ENCODE measurements around the gene TNIP1. TPM values are rescaled to one million over a fixed set of nuclear protein-coding genes. Genes with fewer than 3 reads are reported as not detected.
A peak's percentile ranks its signal among the peaks of the same experiment; 100 is the strongest.

TNIP1 gene
- total RNA-seq, 3 donors from 2014 or later (not counting 1 experiment from before 2014, with no cell fraction given) = 140 to 180 (median 153) TPM

DNA sequence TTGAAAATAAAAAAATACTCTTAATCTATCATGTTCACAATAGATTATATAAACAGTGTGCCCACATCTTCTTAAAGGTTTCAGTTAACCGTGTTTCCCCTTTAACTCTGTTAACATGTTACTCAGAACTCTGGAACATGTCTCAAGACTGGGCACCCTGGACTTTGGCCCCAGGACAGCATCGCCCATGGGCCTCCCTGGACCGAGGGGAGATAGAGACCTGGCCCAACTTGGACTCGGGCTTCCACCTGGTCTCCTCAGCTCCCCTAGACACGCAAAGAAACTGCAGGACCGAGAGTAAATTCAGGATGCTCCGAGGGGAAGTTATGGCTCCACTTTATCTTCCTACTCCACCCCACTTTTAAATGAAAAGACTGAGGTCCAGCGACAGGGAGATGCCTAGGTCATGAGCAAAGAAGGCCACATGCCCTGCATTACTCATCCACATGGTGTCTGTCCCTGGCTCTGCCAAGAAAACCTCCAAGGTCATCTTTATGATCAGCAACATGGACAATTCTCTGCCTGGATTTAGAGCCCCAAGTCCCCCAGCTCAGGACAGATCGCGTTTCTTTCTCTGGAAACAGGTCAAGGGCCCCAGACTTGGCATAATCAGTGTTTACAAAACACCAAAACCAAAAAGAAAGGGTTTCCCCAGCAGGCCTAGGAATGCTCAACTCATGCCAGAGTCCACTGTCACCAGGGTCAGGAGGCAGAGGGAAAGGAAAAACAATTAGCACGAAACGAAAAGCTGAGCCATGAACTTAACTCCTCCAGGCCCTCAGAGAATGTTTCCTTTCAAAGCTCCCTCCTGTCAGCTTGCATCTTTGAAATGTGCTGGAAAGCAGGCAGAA, 43.0 kb downstream of the TNIP1 start:
- ATAC-seq (no peak), DNase-seq (no peak)
- WGBS (ENCODE audit: insufficient coverage) = 94% methylated on average over 12 of the region's 12 CpGs
- Mint-ChIP-seq H3K4me1 (no peaks in the 10 kb centered on the region), H3K9me3 (no peaks in the 10 kb centered on the region), H3K27ac (peak overlapping the region; percentile 9 to 57), H3K36me3 (no peaks in the 10 kb centered on the region), H3K4me3 (no peak overlapping the region), H3K27me3 (ENCODE audit: low read depth in 2 of 2) (no peaks in the 10 kb centered on the region)
- H3K27ac ChIP-seq (ENCODE audit: low read length) = no peak overlapping the region
- no peaks in the 10 kb centered on the region for H3K27me3 ChIP-seq (ENCODE audit: control insufficient read depth, insufficient read depth, low read length)
- no peaks in the 10 kb centered on the region for H3K4me1 ChIP-seq (ENCODE audit: control insufficient read depth, insufficient read depth, low read length)
- no peaks in the 10 kb centered on the region for H3K9me3 ChIP-seq (ENCODE audit: control insufficient read depth, insufficient read depth, low read length)
- TF ChIP-seq, protein P1, sequence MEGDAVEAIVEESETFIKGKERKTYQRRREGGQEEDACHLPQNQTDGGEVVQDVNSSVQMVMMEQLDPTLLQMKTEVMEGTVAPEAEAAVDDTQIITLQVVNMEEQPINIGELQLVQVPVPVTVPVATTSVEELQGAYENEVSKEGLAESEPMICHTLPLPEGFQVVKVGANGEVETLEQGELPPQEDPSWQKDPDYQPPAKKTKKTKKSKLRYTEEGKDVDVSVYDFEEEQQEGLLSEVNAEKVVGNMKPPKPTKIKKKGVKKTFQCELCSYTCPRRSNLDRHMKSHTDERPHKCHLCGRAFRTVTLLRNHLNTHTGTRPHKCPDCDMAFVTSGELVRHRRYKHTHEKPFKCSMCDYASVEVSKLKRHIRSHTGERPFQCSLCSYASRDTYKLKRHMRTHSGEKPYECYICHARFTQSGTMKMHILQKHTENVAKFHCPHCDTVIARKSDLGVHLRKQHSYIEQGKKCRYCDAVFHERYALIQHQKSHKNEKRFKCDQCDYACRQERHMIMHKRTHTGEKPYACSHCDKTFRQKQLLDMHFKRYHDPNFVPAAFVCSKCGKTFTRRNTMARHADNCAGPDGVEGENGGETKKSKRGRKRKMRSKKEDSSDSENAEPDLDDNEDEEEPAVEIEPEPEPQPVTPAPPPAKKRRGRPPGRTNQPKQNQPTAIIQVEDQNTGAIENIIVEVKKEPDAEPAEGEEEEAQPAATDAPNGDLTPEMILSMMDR (IDR thresholded peaks at IDR 0.05) = no peak
- peaks cover 94% of the 10 kb centered on the region for H3K36me3 ChIP-seq (ENCODE audit: control insufficient read depth, insufficient read depth, low read length)
- intact Hi-C loops (cut with micrococcal nuclease) = no loop called here
- no peak overlapping the region for H3K4me3 ChIP-seq (ENCODE audit: low read length)

DNA sequence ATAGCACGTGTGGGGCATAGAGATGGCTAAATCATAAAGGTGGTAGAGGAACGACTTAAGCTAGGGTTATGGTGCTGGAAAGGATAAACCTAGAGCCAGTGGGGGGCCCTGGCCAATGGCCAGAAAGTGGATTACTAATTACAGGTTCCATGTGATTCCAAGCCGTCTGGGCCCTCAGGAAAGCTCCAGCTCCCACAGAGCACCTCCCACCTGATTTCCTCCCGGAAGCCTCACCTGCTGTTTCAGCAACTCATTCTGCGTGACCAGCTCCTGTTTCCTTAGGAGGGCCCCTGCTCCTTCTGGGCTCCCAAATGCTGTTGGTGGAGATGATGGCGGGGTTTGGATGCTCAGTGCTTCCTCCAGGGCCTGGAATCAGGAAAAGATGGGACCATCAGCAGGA, 44.3 kb downstream of the TNIP1 start:
- Mint-ChIP-seq H3K9me3 (no peaks in the 10 kb centered on the region), H3K27me3 (ENCODE audit: low read depth in 2 of 2) (no peaks in the 10 kb centered on the region), H3K36me3 (no peaks in the 10 kb centered on the region), H3K27ac (peak overlapping the region in 1 of 2 donors; percentile 57), H3K4me3 (no peak overlapping the region), H3K4me1 (no peaks in the 10 kb centered on the region)
- Histone ChIP-seq H3K4me3 (ENCODE audit: low read length) (no peak overlapping the region), H3K27ac (ENCODE audit: low read length) (no peak overlapping the region), H3K36me3 (ENCODE audit: control insufficient read depth, insufficient read depth, low read length) (peaks cover 95% of the 10 kb centered on the region), H3K27me3 (ENCODE audit: control insufficient read depth, insufficient read depth, low read length) (no peaks in the 10 kb centered on the region), H3K4me1 (ENCODE audit: control insufficient read depth, insufficient read depth, low read length) (no peaks in the 10 kb centered on the region), H3K9me3 (ENCODE audit: control insufficient read depth, insufficient read depth, low read length) (no peaks in the 10 kb centered on the region)
- ATAC-seq (no peak), DNase-seq (no peak)
- intact Hi-C loops (cut with micrococcal nuclease) = no loop called here
- TF ChIP-seq, protein P1 (IDR thresholded peaks at IDR 0.05) = no peak
- 98% methylated on average over 6 of the region's 6 CpGs for WGBS (ENCODE audit: insufficient coverage)

DNA sequence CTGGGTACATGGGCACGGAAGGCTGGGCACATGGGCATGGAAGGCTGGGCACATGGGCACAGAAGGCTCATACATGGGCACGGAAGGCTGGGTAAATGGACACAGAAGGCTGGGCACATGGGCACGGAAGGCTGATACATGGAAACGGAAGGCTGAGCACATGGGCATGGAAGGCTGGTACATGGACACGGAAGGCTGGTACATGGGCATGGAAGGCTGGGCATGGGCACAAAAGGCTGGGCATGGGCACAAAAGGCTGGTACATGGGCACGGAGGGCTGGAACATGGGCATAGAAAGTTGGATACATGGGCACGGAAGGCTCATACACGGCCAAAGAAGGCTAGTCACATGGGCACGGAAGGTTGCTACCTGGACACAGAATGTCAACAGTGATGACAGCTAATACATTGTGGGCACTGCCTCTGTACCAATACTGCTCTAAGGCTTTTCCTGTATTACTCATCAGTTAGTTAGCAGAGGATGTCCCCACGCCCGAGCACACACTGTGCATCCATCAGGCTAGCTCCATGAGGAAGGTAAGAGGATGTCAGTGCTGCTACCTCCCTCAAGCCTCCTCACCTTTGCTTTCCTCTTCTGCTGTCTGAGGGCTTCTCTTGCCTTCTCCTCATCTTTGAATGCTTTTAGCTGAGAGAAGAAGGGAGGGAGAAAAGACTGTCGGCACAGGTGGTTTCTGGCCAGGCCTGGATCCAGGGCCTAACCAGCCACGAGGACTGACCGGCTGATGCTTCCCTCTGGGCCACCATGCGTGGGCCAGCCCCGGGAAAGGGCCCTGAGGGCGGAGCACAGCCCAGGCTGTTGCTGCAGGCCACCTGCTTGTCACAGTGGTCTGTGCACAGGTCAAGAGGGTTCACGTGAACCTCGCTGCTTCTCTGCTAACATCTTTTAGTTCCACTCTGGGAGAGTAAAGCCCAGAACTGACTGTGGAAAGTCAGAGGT, 46.1 kb downstream of the TNIP1 start:
- no peaks in the 10 kb centered on the region for H3K9me3 ChIP-seq (ENCODE audit: control insufficient read depth, insufficient read depth, low read length)
- no peaks in the 10 kb centered on the region for H3K27me3 ChIP-seq (ENCODE audit: control insufficient read depth, insufficient read depth, low read length)
- intact Hi-C loops (cut with micrococcal nuclease) = no loop called here
- DNase-seq = no peak
- no peak overlapping the region for H3K4me3 Mint-ChIP-seq
- H3K36me3 ChIP-seq (ENCODE audit: control insufficient read depth, insufficient read depth, low read length) = peaks cover 95% of the 10 kb centered on the region
- TF ChIP-seq, protein P1 (IDR thresholded peaks at IDR 0.05) = no peak
- no peaks in the 10 kb centered on the region for H3K9me3 Mint-ChIP-seq
- H3K27me3 Mint-ChIP-seq (ENCODE audit: low read depth in 2 of 2) = no peaks in the 10 kb centered on the region
- H3K27ac Mint-ChIP-seq = no peak overlapping the region
- no peak overlapping the region for H3K4me3 ChIP-seq (ENCODE audit: low read length)
- no peaks in the 10 kb centered on the region for H3K4me1 Mint-ChIP-seq
- ATAC-seq = peak in 2 of 3 donors; percentile 28 to 33
- no peaks in the 10 kb centered on the region for H3K36me3 Mint-ChIP-seq
- 94% methylated on average over 19 of the region's 19 CpGs for WGBS (ENCODE audit: insufficient coverage)
- H3K4me1 ChIP-seq (ENCODE audit: control insufficient read depth, insufficient read depth, low read length) = no peaks in the 10 kb centered on the region
- H3K27ac ChIP-seq (ENCODE audit: low read length) = no peak overlapping the region

Data from natural killer cell (primary cell).